Loucy (cell line): ENCODE measurements around the gene RBPJL.

Experiments
- CTCF ChIP-seq: fragments of 200-600 bp; sonication (generic); conservative IDR thresholded peaks from 2 replicates; pipeline ENCODE4 v1.5.1; 2014; ENCODE audit warnings: mild to moderate bottlenecking, antibody characterized with exemption, low read length
- EZH2phosphoT487 ChIP-seq: fragments of 200-600 bp; IDR thresholded peaks from 2 replicates; pipeline ENCODE4 v1.6.1; 2018; ENCODE audit warnings: antibody characterized with exemption, mild to moderate bottlenecking, moderate library complexity, borderline replicate concordance

GRCh38 chr20:45346851-45347250 is 40.2 kb downstream of the RBPJL start:
- TF ChIP-seq CTCF (no peak), EZH2phosphoT487 (no peak)
